ENCODE data around the gene TIMM23. TPM values are rescaled to one million over a fixed set of nuclear protein-coding genes. Genes with fewer than 3 reads are reported as not detected.
"Not testable (repeated sequence)": the region's sequence is repeated elsewhere in the genome, so short reads cannot be mapped to it uniquely, and the experiment has no call there.

Gene TIMM23
- total RNA-seq, 1 experiment from 2014 or later = 70.1 TPM

DNA sequence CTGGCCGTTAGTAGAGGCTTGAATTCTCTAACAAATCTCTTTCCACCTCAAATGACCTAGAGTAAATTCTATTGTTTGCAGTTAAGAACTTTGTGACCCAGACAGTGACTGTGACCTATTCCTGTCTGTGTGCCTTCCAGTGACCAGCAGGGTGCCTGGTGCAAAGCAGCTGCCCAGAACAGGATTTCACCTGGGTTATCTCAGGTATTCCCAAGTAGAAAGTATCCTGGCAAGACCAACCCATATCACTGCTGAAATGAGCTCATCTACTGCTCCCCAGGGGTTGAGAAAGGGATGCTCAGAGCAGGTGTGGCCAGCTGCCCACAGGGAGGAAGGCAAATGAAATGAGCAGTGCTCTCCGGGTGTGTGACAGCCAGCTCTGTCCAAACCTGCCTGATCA, 75.9 kb downstream of the TIMM23 start:
- Histone ChIP-seq H3K79me2 (ENCODE audit: insufficient read depth, low read length) (no peaks in the 10 kb centered on the region), H3K4me1 (ENCODE audit: control insufficient read depth in 1 of 2, insufficient read depth in 2 of 2, low read length in 2 of 2) (0 out of 4 replicates have a peak, but pooled peaks cover 0 to 2% of the 10 kb centered on the region in 2 experiments), H3K9me3 (ENCODE audit: control insufficient read depth in 1 of 2, insufficient read depth in 1 of 2, low read depth in 1 of 2, low read length in 2 of 2) (no peaks in the 10 kb centered on the region), H3K27ac (ENCODE audit: low read depth, low read length) (no peak overlapping the region), H3K9me2 (ENCODE audit: insufficient read depth) (no peaks in the 10 kb centered on the region), H3K27me3 (ENCODE audit: insufficient read depth, low read length) (peaks cover 9% of the 10 kb centered on the region; the same call in 1 of the 2 replicates), H3K9ac (ENCODE audit: low read length) (no peak overlapping the region), H2AFZ (ENCODE audit: low read depth, low read length, poor library complexity, severe bottlenecking) (no peak overlapping the region), H3K4me2 (ENCODE audit: low read length) (no peak overlapping the region), H4K20me1 (ENCODE audit: insufficient read depth) (no peaks in the 10 kb centered on the region), H3K36me3 (ENCODE audit: control insufficient read depth in 1 of 2, insufficient read depth in 2 of 2, low read length in 2 of 2) (no peaks in the 10 kb centered on the region), H3K4me3 (replicated peaks in 1 of 2; ENCODE audit: low read depth in 1 of 2, low read length in 2 of 2) (no peak overlapping the region)
- RAD21 ChIA-PET (ENCODE audit: low non-redundant PET in 1 of 2, low total read pairs in 2 of 2, uncharacterized antibody in 2 of 2, unreplicated experiment in 2 of 2) = no interaction called here
- BruUV-seq (replicated peaks) = no TSS peak
- POLR2A ChIA-PET = no interaction called here
- ATAC-seq (peak; percentile 34; the same call in 1 of the 2 replicates), DNase-seq (ENCODE audit: low read depth, low spot score) (no peak)
- intact Hi-C loops (cut with micrococcal nuclease) = no loop called here
- CTCF ChIA-PET = no interaction called here
- TF ChIP-seq SRF (IDR thresholded peaks at IDR 0.05; ENCODE audit: low read depth) (no peak), POLR2A (IDR thresholded peaks at IDR 0.05; ENCODE audit: borderline replicate concordance, extremely low read depth, insufficient read depth, insufficient read length) (no peak), JUND (IDR thresholded peaks at IDR 0.05) (no peak), YY1 (IDR thresholded peaks at IDR 0.05; ENCODE audit: extremely low read depth, insufficient replicate concordance, low read depth, low read length) (no peak), ELF1 (IDR thresholded peaks at IDR 0.05; ENCODE audit: borderline replicate concordance, low read depth) (no peak), TCF7L2 (IDR thresholded peaks at IDR 0.05; ENCODE audit: borderline replicate concordance, extremely low read depth, insufficient read depth, insufficient read length) (no peak), ZNF274 (IDR thresholded peaks at IDR 0.05; ENCODE audit: low read depth, low read length) (no peak), ZFX (IDR thresholded peaks at IDR 0.05) (no peak), SIN3A (IDR thresholded peaks at IDR 0.05; ENCODE audit: low read depth) (no peak), CBX3 (IDR thresholded peaks at IDR 0.05; ENCODE audit: low read depth) (no peak)
- TF ChIP-seq, protein P1, sequence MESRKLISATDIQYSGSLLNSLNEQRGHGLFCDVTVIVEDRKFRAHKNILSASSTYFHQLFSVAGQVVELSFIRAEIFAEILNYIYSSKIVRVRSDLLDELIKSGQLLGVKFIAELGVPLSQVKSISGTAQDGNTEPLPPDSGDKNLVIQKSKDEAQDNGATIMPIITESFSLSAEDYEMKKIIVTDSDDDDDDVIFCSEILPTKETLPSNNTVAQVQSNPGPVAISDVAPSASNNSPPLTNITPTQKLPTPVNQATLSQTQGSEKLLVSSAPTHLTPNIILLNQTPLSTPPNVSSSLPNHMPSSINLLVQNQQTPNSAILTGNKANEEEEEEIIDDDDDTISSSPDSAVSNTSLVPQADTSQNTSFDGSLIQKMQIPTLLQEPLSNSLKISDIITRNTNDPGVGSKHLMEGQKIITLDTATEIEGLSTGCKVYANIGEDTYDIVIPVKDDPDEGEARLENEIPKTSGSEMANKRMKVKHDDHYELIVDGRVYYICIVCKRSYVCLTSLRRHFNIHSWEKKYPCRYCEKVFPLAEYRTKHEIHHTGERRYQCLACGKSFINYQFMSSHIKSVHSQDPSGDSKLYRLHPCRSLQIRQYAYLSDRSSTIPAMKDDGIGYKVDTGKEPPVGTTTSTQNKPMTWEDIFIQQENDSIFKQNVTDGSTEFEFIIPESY (IDR thresholded peaks at IDR 0.05; ENCODE audit: extremely low read depth, insufficient replicate concordance, low read length) = no peak
- TF ChIP-seq, protein P2, sequence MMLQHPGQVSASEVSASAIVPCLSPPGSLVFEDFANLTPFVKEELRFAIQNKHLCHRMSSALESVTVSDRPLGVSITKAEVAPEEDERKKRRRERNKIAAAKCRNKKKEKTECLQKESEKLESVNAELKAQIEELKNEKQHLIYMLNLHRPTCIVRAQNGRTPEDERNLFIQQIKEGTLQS (IDR thresholded peaks at IDR 0.05) = no peak
- TF ChIP-seq, protein P3, sequence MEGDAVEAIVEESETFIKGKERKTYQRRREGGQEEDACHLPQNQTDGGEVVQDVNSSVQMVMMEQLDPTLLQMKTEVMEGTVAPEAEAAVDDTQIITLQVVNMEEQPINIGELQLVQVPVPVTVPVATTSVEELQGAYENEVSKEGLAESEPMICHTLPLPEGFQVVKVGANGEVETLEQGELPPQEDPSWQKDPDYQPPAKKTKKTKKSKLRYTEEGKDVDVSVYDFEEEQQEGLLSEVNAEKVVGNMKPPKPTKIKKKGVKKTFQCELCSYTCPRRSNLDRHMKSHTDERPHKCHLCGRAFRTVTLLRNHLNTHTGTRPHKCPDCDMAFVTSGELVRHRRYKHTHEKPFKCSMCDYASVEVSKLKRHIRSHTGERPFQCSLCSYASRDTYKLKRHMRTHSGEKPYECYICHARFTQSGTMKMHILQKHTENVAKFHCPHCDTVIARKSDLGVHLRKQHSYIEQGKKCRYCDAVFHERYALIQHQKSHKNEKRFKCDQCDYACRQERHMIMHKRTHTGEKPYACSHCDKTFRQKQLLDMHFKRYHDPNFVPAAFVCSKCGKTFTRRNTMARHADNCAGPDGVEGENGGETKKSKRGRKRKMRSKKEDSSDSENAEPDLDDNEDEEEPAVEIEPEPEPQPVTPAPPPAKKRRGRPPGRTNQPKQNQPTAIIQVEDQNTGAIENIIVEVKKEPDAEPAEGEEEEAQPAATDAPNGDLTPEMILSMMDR (IDR thresholded peaks at IDR 0.05 in 2 of 3, conservative IDR thresholded peaks at IDR 0.05 in 1 of 3; ENCODE audit: borderline replicate concordance in 1 of 3, insufficient read depth in 1 of 3, low read depth in 2 of 3, low read length in 2 of 3) = no peak

DNA sequence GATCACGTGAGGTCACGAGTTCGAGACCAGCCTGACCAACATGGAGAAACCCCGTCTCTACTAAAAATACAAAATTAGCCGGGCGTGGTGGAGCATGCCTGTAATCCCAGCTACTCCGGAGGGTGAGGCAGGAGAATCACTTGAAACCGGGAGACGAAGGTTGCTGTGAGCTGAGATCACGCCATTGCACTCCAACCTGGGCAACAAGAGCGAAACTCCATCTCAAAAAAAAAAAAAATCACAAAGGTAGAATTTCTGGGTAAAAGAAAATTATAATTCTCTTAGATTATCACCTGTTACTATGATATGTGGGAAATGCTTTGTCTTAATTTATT, 77.2 kb downstream of the TIMM23 start:
- H3K9me3 ChIP-seq (ENCODE audit: control insufficient read depth in 1 of 2, insufficient read depth in 1 of 2, low read depth in 1 of 2, low read length in 2 of 2); DNase-seq (ENCODE audit: low read depth, low spot score); H3K9ac ChIP-seq (ENCODE audit: low read length); H2AFZ ChIP-seq (ENCODE audit: low read depth, low read length, poor library complexity, severe bottlenecking); H3K4me1 ChIP-seq (ENCODE audit: control insufficient read depth in 1 of 2, insufficient read depth in 2 of 2, low read length in 2 of 2); H3K79me2 ChIP-seq (ENCODE audit: insufficient read depth, low read length); ATAC-seq; H3K27me3 ChIP-seq (ENCODE audit: insufficient read depth, low read length); RAD21 ChIA-PET (ENCODE audit: low non-redundant PET in 1 of 2, low total read pairs in 2 of 2, uncharacterized antibody in 2 of 2, unreplicated experiment in 2 of 2); H3K27ac ChIP-seq (ENCODE audit: low read depth, low read length); POLR2A ChIA-PET; intact Hi-C loops (cut with micrococcal nuclease); BruUV-seq (replicated peaks); H3K36me3 ChIP-seq (ENCODE audit: control insufficient read depth in 1 of 2, insufficient read depth in 2 of 2, low read length in 2 of 2); H3K4me3 ChIP-seq (replicated peaks in 1 of 2; ENCODE audit: low read depth in 1 of 2, low read length in 2 of 2); H3K9me2 ChIP-seq (ENCODE audit: insufficient read depth); H3K4me2 ChIP-seq (ENCODE audit: low read length); H4K20me1 ChIP-seq (ENCODE audit: insufficient read depth): not testable (repeated sequence)
- CTCF ChIA-PET = interaction anchor here (0.9 kb wide), 1 partner anchor 21 kb away, joined by 3 read pairs; no protein-coding TSS in a partner anchor
